CD4-positive, CD25-positive, alpha-beta regulatory T cell (primary cell): ENCODE data around the gene EBNA1BP2. TPM values are rescaled to one million over a fixed set of nuclear protein-coding genes. Genes with fewer than 3 reads are reported as not detected.
"Not testable (repeated sequence)": the region's sequence is repeated elsewhere in the genome, so short reads cannot be mapped to it uniquely, and the experiment has no call there.

ENCODE experiments used
- ATAC-seq, 2 donors: fragments of 150-1000 bp; cut with Tn5 transposase; one replicate each; pipeline ENCODE4 v1.10.0; 2021; ENCODE audit warnings: low read depth in 2 of 2, moderate number of reproducible peaks in 2 of 2, moderate library complexity in 1 of 2
- DNase-seq, 3 donors: peaks; one replicate each; pipeline versions ENCODE4 v3.0.0 to v3.0.0-alpha.2; 2012 to 2022; ENCODE audit warnings: mixed read lengths in 1 of 3
- H3K27ac ChIP-seq: one replicate; pipeline ENCODE4 v1.7.0; 2013; ENCODE audit warnings: mild to moderate bottlenecking, low read length; ENCODE audit not compliant: insufficient read depth, poor library complexity, severe bottlenecking
- H3K27me3 ChIP-seq: one replicate; pipeline ENCODE4 v1.7.0; 2013; ENCODE audit warnings: low read length; ENCODE audit not compliant: control insufficient read depth, insufficient read depth
- H3K36me3 ChIP-seq: one replicate; pipeline ENCODE4 v1.7.0; 2013; ENCODE audit warnings: mild to moderate bottlenecking, low read length, moderate library complexity; ENCODE audit not compliant: control insufficient read depth, insufficient read depth
- H3K4me1 ChIP-seq: 2 replicates; pipeline ENCODE4 v1.7.0; 2013; ENCODE audit warnings: mild to moderate bottlenecking, low read length; ENCODE audit not compliant: insufficient read depth, control insufficient read depth, poor library complexity, severe bottlenecking
- H3K4me3 ChIP-seq: one replicate; pipeline ENCODE4 v1.7.0; 2013; ENCODE audit warnings: low read depth, mild to moderate bottlenecking, low read length, moderate library complexity
- H3K9me3 ChIP-seq, 2 experiments: 1 replicate in 1 of 2; 2 replicates in 1 of 2; pipeline ENCODE4 v1.7.0; 2013; ENCODE audit warnings: low read length in 2 of 2, mild to moderate bottlenecking in 1 of 2, moderate library complexity in 1 of 2; ENCODE audit not compliant: control insufficient read depth in 2 of 2
- H3K27ac Mint-ChIP-seq, 3 donors: one replicate each; pipeline ENCODE4 v1.8.0; 2020 to 2022; ENCODE audit warnings: mild to moderate bottlenecking in 3 of 3, mixed read lengths in 3 of 3, moderate library complexity in 2 of 3
- H3K27me3 Mint-ChIP-seq: one replicate; pipeline ENCODE4 v1.8.0; 2022; ENCODE audit warnings: mild to moderate bottlenecking, mixed read lengths
- H3K36me3 Mint-ChIP-seq: one replicate; pipeline ENCODE4 v1.8.0; 2020; ENCODE audit warnings: mixed read lengths
- H3K4me1 Mint-ChIP-seq, 4 donors: one replicate each; pipeline ENCODE4 v1.8.0; 2020 to 2022; ENCODE audit warnings: mixed read lengths in 4 of 4, mild to moderate bottlenecking in 1 of 4
- H3K4me3 Mint-ChIP-seq, 4 donors: one replicate each; pipeline ENCODE4 v1.8.0; 2020 to 2022; ENCODE audit warnings: mild to moderate bottlenecking in 4 of 4, mixed read lengths in 4 of 4, moderate library complexity in 3 of 4
- H3K9me3 Mint-ChIP-seq, 7 donors: one replicate each; pipeline ENCODE4 v1.8.0; 2020 to 2022; ENCODE audit warnings: mixed read lengths in 7 of 7, mild to moderate bottlenecking in 3 of 7, moderate library complexity in 2 of 7
- polyA plus RNA-seq, 4 donors: library from polyadenylated mRNA; unstranded; fragments of 300-500 nt; fragmentation: Illumina TruSeq; gene quantifications; one replicate each; pipeline ENCODE4 v1.2.3, GENCODE V29; 2021
- total RNA-seq: library from RNA; stranded (reverse); gene quantifications from one replicate; pipeline ENCODE4 v1.2.3, GENCODE V29; 2022

Gene EBNA1BP2
- total and polyA plus RNA-seq, 5 donors from 2014 or later = 17.4 to 62.0 (median 52.8) TPM

DNA sequence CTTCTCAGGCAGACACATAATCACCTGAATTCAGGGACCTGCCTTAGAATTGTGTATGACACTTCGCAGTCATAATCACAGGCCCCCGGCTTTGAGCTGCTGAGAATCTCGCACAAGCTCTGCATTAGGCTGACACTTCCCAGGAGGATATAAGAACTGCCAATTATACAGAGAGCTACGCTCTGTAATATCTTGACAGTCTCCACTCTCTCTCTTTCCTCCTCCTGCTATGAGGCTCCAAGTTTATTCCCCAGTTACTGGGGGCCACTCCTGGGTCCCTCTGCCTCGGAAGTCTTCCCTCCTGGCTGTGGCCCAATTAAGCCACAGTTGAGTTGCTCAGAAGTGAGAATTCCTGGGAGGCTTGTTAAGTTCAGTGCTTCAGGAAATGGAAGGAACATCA is 42.7 kb downstream of the EBNA1BP2 start:
- Histone ChIP-seq H3K36me3 (no peaks in the 10 kb centered on the region), H3K4me3 (no peak overlapping the region), H3K27me3 (peaks cover 22% of the 10 kb centered on the region), H3K9me3 (no peaks in the 10 kb centered on the region), H3K4me1 (no peaks in the 10 kb centered on the region), H3K27ac (no peak overlapping the region)
- H3K27ac Mint-ChIP-seq = no peak overlapping the region
- no peak overlapping the region for H3K4me3 Mint-ChIP-seq
- H3K4me1 Mint-ChIP-seq = no peaks in the 10 kb centered on the region
- ATAC-seq = no peak
- DNase-seq = no peak
- peaks cover 59% of the 10 kb centered on the region for H3K27me3 Mint-ChIP-seq
- H3K9me3 Mint-ChIP-seq = peaks cover 0 to 2% (median 0%) of the 10 kb centered on the region in 7 donors
- H3K36me3 Mint-ChIP-seq = no peaks in the 10 kb centered on the region

DNA sequence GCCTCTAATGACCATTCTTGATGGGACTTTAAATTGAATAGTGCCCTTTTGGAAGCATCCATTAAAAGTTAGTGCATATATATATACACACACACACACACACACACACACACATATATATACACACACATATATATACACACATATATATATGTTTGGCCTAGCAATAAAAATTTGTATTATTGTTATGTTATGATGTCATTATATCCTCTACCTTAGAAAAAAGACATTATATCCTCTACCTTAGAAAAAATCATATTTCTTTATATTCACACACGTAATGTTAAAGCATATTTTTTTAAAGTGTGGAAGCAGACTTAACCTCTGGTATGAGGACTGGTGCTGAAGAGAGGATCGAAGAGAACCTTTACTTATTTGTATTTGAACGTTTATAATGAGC is 43.3 kb downstream of the EBNA1BP2 start:
- H3K27ac Mint-ChIP-seq = no peak overlapping the region
- H3K36me3 ChIP-seq = no peaks in the 10 kb centered on the region
- H3K36me3 Mint-ChIP-seq = no peaks in the 10 kb centered on the region
- H3K9me3 Mint-ChIP-seq = peaks cover 0 to 2% (median 0%) of the 10 kb centered on the region in 7 donors
- H3K4me1 Mint-ChIP-seq = no peaks in the 10 kb centered on the region
- H3K9me3 ChIP-seq = no peaks in the 10 kb centered on the region
- H3K4me1 ChIP-seq = no peaks in the 10 kb centered on the region
- no peak overlapping the region for H3K4me3 Mint-ChIP-seq
- H3K27ac ChIP-seq = no peak overlapping the region
- DNase-seq (no peak), ATAC-seq (no peak)
- H3K4me3 ChIP-seq = no peak overlapping the region
- peaks cover 53% of the 10 kb centered on the region for H3K27me3 Mint-ChIP-seq
- H3K27me3 ChIP-seq = peaks cover 20% of the 10 kb centered on the region

DNA sequence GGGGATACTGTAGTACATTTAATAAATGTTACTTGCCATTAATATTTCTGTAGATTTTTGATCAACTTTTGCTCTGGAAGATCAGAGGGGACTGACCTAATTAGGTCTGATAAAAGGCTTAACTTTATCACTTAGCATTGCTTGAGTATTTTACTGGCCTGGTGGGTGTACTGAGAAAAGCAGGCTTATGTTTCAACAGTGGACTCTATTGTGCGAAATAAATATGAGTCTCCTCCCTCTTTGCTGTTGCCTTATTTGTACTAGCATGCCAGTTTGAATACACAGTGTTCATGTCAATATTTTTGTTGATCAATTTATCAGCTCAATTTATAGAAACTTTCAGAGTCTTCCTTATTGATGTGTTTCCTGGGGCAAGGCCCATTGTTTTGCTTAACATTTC is 49.1 kb downstream of the EBNA1BP2 start:
- Mint-ChIP-seq H3K36me3 (no peaks in the 10 kb centered on the region), H3K27me3 (peaks cover 33% of the 10 kb centered on the region), H3K9me3 (peaks cover 0 to 6% (median 0%) of the 10 kb centered on the region in 7 donors), H3K4me3 (no peak overlapping the region), H3K27ac (no peak overlapping the region), H3K4me1 (no peaks in the 10 kb centered on the region)
- Histone ChIP-seq H3K27me3 (peaks cover 8% of the 10 kb centered on the region), H3K4me3 (no peak overlapping the region), H3K36me3 (no peaks in the 10 kb centered on the region), H3K27ac (no peak overlapping the region), H3K4me1 (no peaks in the 10 kb centered on the region), H3K9me3 (no peaks in the 10 kb centered on the region)
- ATAC-seq (no peak), DNase-seq (no peak)

DNA sequence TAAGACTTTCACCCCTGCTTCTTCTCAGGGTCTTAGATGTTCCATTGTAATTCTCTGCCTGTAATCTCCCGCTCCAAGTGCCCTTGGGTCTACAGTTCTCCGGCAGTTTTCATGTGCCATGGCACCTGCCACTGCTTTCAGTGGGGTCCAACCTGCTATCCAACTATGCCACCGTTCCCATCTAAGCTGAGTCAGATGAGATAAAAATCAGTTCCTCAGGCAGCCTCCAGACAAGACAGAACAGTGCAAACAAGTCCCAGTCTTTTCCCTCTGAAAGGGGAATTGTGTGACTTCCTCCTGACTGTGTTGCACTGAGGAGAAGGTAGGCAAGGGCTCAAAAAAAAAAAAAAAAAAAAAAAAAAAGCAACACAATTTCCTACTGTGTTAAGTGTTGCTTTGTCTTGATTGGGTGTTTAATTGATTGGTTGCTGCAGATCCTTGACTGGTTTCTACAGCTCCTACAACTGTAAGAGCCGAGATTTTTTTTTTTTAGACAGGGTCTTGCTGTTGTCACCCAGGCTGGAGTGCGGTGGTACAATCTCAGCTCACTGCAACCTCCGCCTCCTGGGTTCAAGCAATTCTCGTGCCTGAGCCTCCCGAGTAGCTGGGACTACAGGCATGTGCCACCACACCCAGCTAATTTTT is 50.7 kb downstream of the EBNA1BP2 start:
- no peak for ATAC-seq
- H3K4me3 Mint-ChIP-seq = no peak overlapping the region
- Histone ChIP-seq H3K27ac (no peak overlapping the region), H3K4me1 (no peaks in the 10 kb centered on the region), H3K36me3 (no peaks in the 10 kb centered on the region), H3K27me3 (no peaks in the 10 kb centered on the region), H3K9me3 (no peaks in the 10 kb centered on the region), H3K4me3 (no peak overlapping the region)
- no peak for DNase-seq
- H3K27ac Mint-ChIP-seq = no peak overlapping the region
- no peaks in the 10 kb centered on the region for H3K36me3 Mint-ChIP-seq
- no peaks in the 10 kb centered on the region for H3K4me1 Mint-ChIP-seq
- peaks cover 26% of the 10 kb centered on the region for H3K27me3 Mint-ChIP-seq
- peaks cover 0 to 6% (median 0%) of the 10 kb centered on the region in 7 donors for H3K9me3 Mint-ChIP-seq

DNA sequence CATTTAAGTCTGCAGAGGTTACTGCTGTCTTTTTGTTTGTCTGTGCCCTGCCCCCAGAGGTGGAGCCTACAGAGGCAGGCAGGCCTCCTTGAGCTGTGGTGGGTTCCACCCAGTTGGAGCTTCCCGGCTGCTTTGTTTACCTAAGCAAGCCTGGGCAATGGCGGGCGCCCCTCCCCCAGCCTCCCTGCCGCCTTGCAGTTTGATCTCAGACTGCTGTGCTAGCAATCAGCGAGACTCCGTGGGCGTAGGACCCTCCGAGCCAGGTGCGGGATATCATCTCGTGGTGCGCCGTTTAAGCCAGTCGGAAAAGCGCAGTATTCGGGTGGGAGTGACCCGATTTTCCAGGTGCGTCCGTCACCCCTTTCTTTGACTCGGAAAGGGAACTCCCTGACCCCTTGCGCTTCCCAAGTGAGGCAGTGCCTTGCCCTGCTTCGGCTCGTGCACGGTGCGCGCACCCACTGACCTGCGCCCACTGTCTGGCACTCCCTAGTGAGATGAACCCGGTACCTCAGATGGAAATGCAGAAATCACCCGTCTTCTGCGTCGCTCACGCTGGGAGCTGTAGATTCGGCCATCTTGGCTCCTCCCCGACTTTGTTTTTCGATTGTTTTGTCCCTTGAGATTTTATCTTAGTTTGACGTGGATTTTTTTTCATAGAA is 52.0 kb downstream of the EBNA1BP2 start:
- not testable (repeated sequence) for H3K27ac ChIP-seq, H3K4me3 Mint-ChIP-seq, H3K36me3 ChIP-seq, H3K4me3 ChIP-seq, H3K9me3 Mint-ChIP-seq, H3K36me3 Mint-ChIP-seq, H3K27me3 ChIP-seq, ATAC-seq, DNase-seq, H3K4me1 Mint-ChIP-seq, H3K4me1 ChIP-seq, H3K9me3 ChIP-seq, H3K27ac Mint-ChIP-seq
- H3K27me3 Mint-ChIP-seq = peaks cover 17% of the 10 kb centered on the region

Other genes with a start within 250 kb of the EBNA1BP2 start
- gene SLC2A1, start 213.4 kb downstream of the EBNA1BP2 start, total RNA-seq = 60.2 TPM
- 10 to 100 TPM; 22.0 to 25.5 (median 23.6) TPM for gene SLC2A1, start 213.4 kb downstream of the EBNA1BP2 start, polyA plus RNA-seq
- gene CFAP57, start within 50 bp of the EBNA1BP2 start, total RNA-seq = not detected
- gene CFAP57, start within 50 bp of the EBNA1BP2 start, polyA plus RNA-seq = under 1 TPM in 1 of 4 donors, not detected in 3; 0.13 TPM
- gene TMEM125, start 97.7 kb upstream of the EBNA1BP2 start, total RNA-seq = not detected
- gene TMEM125, start 97.7 kb upstream of the EBNA1BP2 start, polyA plus RNA-seq = not detected
- gene C1orf210, start 113.3 kb upstream of the EBNA1BP2 start, total RNA-seq = not detected
- not detected for gene C1orf210, start 113.3 kb upstream of the EBNA1BP2 start, polyA plus RNA-seq
- gene TIE1, start 128.7 kb upstream of the EBNA1BP2 start, total RNA-seq = 1.3 TPM
- not detected for gene TIE1, start 128.7 kb upstream of the EBNA1BP2 start, polyA plus RNA-seq
- gene MPL, start 165.5 kb upstream of the EBNA1BP2 start, total RNA-seq = 2.2 TPM
- gene MPL, start 165.5 kb upstream of the EBNA1BP2 start, polyA plus RNA-seq = not detected
- gene CDC20, start 186.7 kb upstream of the EBNA1BP2 start, total RNA-seq = 1.2 TPM
- 1 to 10 TPM; 4.2 to 7.5 (median 5.8) TPM for gene CDC20, start 186.7 kb upstream of the EBNA1BP2 start, polyA plus RNA-seq
- 37.1 TPM for gene ELOVL1, start 195.7 kb upstream of the EBNA1BP2 start, total RNA-seq
- gene ELOVL1, start 195.7 kb upstream of the EBNA1BP2 start, polyA plus RNA-seq = 100 to 1,000 TPM in 1 of 4 donors, 10 to 100 TPM in 3; 74.5 to 114 (median 77.7) TPM
- gene MED8, start 217.5 kb upstream of the EBNA1BP2 start, total RNA-seq = 18.4 TPM
- 10 to 100 TPM; 41.8 to 51.3 (median 48.4) TPM for gene MED8, start 217.5 kb upstream of the EBNA1BP2 start, polyA plus RNA-seq
- 107 TPM for gene SZT2, start 217.6 kb upstream of the EBNA1BP2 start, total RNA-seq
- 1 to 10 TPM; 1.5 to 4.6 (median 3.5) TPM for gene SZT2, start 217.6 kb upstream of the EBNA1BP2 start, polyA plus RNA-seq